ENCODE results near the gene AP1M1. TPM values are rescaled to one million over a fixed set of nuclear protein-coding genes. Genes with fewer than 3 reads are reported as not detected.

Gene AP1M1
- total RNA-seq, 1 donor from 2014 or later = 96.2 TPM

DNA sequence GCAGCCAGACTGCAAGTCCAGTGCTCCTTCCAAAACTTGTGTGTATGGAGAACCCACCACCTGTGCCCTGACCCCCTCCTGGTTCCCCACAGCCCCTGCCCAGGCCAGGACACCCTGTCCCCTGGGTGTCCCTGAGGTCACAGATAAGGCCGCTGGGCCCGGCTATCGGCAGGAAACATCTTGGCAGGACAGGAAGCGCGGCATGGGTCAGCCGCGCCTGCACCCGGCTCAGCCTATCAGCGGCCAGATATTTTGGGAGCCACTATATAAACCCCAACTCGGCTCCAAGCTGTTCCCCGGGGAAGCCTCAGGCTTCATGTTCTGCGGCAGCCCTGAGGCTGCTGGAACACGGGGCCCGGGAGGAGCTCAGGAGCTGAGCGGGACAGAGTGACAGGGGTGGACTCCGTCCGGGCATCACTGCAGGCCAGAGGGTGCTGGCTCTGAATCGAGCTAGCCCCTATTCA, 60.8 kb downstream of the AP1M1 start:
- no peak for DNase-seq (ENCODE audit: low read depth)
- TF ChIP-seq, protein P1, sequence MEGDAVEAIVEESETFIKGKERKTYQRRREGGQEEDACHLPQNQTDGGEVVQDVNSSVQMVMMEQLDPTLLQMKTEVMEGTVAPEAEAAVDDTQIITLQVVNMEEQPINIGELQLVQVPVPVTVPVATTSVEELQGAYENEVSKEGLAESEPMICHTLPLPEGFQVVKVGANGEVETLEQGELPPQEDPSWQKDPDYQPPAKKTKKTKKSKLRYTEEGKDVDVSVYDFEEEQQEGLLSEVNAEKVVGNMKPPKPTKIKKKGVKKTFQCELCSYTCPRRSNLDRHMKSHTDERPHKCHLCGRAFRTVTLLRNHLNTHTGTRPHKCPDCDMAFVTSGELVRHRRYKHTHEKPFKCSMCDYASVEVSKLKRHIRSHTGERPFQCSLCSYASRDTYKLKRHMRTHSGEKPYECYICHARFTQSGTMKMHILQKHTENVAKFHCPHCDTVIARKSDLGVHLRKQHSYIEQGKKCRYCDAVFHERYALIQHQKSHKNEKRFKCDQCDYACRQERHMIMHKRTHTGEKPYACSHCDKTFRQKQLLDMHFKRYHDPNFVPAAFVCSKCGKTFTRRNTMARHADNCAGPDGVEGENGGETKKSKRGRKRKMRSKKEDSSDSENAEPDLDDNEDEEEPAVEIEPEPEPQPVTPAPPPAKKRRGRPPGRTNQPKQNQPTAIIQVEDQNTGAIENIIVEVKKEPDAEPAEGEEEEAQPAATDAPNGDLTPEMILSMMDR (IDR thresholded peaks at IDR 0.05; ENCODE audit: insufficient read depth, low read length, poor library complexity, severe bottlenecking) = no peak
- no peaks in the 10 kb centered on the region for H3K36me3 ChIP-seq (ENCODE audit: control insufficient read depth, insufficient read depth, low read length)

DNA sequence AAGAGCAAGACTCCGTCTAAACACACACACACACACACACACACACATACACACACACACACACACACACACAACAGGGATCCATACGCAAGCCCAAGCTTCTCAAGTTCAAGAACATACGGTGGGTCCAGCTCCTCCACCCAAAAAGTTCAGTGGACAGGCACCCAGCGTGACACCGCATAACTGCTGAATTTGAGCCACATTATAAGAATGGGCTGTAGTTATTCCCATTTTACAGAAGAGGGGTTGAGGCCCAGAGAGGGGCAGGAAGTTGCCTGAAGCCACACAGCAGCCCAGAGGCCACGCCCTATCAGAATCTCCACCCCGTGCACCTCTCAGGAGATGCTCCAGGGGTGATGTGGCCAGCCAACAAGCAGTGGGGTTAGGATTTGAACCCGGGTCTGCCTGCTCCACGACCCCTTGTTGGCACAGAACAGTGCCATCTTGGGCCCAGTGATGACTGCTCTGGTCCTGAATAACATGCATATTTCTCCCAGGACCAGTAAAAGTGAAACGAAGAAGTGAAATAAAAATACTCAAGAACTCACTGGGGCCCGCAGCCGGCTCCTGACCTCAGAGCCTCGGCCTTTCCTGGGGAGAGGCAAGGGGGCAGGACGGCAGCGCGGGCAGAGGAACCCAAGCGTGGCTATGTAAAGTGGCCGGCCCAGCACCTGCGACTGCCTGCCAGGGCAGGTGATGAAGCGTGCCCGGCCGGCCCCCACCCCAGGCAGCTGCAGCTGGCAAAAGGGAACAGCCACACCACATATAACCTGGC, 61.9 kb downstream of the AP1M1 start:
- TF ChIP-seq, protein P1 (IDR thresholded peaks at IDR 0.05; ENCODE audit: insufficient read depth, low read length, poor library complexity, severe bottlenecking) = no peak
- DNase-seq (ENCODE audit: low read depth) = no peak
- Histone ChIP-seq H3K4me3 (ENCODE audit: low read depth, low read length) (no peak overlapping the region), H3K36me3 (ENCODE audit: control insufficient read depth, insufficient read depth, low read length) (no peaks in the 10 kb centered on the region), H3K27me3 (ENCODE audit: control insufficient read depth, insufficient read depth, low read length) (peaks cover 7% of the 10 kb centered on the region)

More for the DNA sequence above, 60.8 kb downstream of the AP1M1 start:
- Histone ChIP-seq H3K27me3 (ENCODE audit: control insufficient read depth, insufficient read depth, low read length) (peaks cover 6% of the 10 kb centered on the region), H3K4me3 (ENCODE audit: low read depth, low read length) (no peak overlapping the region)

DNA sequence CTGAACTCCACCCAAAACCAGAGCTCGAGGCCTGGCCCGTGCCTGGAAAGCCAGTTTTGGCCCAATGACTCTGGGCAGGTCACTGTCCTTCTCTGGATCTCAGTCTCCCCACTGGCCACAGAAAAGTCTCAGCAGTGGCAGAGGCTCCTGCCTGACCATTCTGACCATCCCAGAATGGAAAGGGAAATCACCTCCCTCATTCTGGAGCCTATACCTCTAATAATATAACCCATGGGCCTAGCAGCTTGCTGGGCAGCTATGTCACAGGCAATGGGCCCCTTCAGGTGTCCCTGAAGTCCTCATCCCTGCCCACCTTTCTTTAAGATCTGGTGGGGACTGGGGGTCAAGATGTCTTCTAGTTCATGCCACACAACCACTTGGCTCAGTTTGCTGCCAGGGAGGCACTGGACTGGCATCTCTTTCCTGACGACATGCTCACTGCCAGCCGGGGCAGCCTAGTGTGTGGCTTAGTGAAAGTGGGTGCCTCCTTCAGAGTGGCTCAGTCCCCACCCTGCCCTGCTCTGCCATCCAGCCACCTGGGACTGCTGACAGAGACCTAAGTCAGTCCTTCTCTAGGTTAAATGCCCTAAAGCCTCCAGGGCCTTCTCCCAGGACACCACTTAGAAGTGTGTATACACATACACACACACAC, 62.6 kb downstream of the AP1M1 start:
- DNase-seq (ENCODE audit: low read depth) = no peak
- Histone ChIP-seq H3K27me3 (ENCODE audit: control insufficient read depth, insufficient read depth, low read length) (peaks cover 7% of the 10 kb centered on the region), H3K36me3 (ENCODE audit: control insufficient read depth, insufficient read depth, low read length) (no peaks in the 10 kb centered on the region), H3K4me3 (ENCODE audit: low read depth, low read length) (no peak overlapping the region)
- TF ChIP-seq, protein P1 (IDR thresholded peaks at IDR 0.05; ENCODE audit: insufficient read depth, low read length, poor library complexity, severe bottlenecking) = no peak

DNA sequence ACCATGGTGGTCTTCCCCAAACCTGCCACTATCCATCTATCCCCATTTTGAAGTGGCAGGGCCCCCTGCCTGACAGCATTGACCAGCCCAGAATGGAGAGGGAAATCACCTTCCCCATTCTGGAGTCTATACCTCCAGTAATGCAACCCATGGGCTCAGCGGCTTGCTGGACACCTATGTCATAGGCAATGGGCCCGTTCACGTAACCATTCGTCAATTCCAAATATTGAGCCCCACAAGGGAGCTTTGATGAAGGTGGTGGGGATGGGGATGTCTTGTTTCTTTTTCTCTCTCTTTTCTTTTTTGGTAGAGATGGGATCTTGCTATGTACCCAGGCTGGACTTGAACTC, 63.1 kb downstream of the AP1M1 start:
- H3K27me3 ChIP-seq (ENCODE audit: control insufficient read depth, insufficient read depth, low read length) = peaks cover 7% of the 10 kb centered on the region
- H3K36me3 ChIP-seq (ENCODE audit: control insufficient read depth, insufficient read depth, low read length) = no peaks in the 10 kb centered on the region
- no peak overlapping the region for H3K4me3 ChIP-seq (ENCODE audit: low read depth, low read length)
- TF ChIP-seq, protein P1 (IDR thresholded peaks at IDR 0.05; ENCODE audit: insufficient read depth, low read length, poor library complexity, severe bottlenecking) = no peak
- no peak for DNase-seq (ENCODE audit: low read depth)

DNA sequence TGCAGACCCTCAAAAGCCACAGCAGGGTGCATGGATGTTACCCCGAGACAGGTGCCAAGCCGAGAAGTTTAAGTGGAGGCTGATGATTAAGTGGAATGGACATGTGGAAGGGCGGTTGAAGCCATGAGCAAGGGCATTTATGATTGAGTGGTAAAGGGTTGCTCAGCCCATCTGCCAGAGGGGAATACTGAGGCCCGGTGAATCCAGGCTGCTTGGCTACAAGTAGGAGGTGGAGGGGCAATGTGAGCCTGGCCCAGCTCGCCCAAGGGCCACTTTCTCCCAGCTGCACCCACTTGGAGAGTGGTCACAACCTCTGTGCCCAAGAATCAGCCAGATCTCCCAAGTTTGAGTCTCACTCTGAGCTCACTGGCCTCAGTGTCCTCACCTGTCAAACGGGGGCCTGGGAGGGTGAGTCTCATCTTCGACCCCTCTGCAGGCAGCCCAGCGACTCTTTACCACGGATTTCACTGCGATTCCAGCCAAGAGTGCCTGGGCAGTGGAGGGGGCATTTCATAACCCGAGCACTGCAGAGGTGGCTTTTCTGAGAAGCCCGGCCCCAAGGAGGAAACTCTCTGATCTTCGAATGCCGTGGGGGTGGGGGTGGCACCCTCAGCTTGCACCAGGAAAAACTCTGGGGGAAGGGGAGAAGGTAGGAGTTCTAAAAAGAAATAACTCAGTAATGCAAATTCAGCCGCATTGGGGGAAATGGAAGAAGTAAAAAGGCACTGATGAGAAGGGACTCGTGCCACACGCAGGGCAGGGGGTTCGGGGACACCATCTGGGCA, 64.1 kb downstream of the AP1M1 start:
- TF ChIP-seq, protein P1 (IDR thresholded peaks at IDR 0.05; ENCODE audit: insufficient read depth, low read length, poor library complexity, severe bottlenecking) = no peak
- no peak overlapping the region for H3K4me3 ChIP-seq (ENCODE audit: low read depth, low read length)
- no peak for DNase-seq (ENCODE audit: low read depth)
- H3K27me3 ChIP-seq (ENCODE audit: control insufficient read depth, insufficient read depth, low read length) = peaks cover 7% of the 10 kb centered on the region
- no peaks in the 10 kb centered on the region for H3K36me3 ChIP-seq (ENCODE audit: control insufficient read depth, insufficient read depth, low read length)

Data from kidney epithelial cell (primary cell).